Measurements from ENCODE around the gene C2CD2.

DNA sequence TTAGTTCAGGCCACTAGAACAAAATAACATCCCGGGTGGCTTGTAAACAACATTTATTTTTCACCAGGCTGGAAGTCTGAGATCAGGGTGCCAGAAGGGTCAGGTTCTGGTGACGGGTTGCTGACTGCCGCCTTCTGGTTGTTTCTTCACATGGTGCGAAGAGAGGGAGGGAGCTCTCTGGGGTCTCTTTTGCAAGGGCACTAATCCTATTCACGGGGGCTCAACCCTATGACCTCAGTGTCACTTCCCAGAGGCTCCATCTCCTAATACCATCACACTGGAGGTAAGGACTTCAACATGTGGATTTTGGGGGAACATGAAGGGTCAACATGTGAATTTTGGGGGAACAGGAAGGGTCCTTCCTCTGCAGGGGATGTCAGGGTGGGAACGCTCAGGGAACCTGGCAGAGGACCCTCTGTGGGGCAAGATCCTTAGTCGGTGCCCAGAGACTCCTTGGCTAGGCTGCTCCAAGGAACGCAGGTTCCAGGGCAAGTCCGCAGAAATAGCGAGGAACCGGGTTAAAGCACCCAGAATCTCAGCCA lies 8.7 kb upstream of the C2CD2 start:
- TF ChIP-seq JUNB (IDR thresholded peaks at IDR 0.05; ENCODE audit: unreplicated experiment) (no peak), EZH2 (IDR thresholded peaks at IDR 0.05; ENCODE audit: low read depth, unreplicated experiment) (no peak), POLR2AphosphoS5 (IDR thresholded peaks at IDR 0.05; ENCODE audit: low read depth) (no peak), EZH2phosphoT487 (IDR thresholded peaks at IDR 0.05; ENCODE audit: unreplicated experiment) (no peak), STAT1 (IDR thresholded peaks at IDR 0.05; ENCODE audit: unreplicated experiment) (no peak), ZNF331 (CRISPR knock-in tag; IDR thresholded peaks at IDR 0.05; ENCODE audit: low read depth) (no peak), CREB1 (CRISPR knock-in tag; IDR thresholded peaks at IDR 0.05; ENCODE audit: low read depth) (no peak), NANOG (IDR thresholded peaks at IDR 0.05; ENCODE audit: borderline replicate concordance) (no peak), ZNF114 (CRISPR knock-in tag; IDR thresholded peaks at IDR 0.05) (no peak)
- TF ChIP-seq, protein P1, sequence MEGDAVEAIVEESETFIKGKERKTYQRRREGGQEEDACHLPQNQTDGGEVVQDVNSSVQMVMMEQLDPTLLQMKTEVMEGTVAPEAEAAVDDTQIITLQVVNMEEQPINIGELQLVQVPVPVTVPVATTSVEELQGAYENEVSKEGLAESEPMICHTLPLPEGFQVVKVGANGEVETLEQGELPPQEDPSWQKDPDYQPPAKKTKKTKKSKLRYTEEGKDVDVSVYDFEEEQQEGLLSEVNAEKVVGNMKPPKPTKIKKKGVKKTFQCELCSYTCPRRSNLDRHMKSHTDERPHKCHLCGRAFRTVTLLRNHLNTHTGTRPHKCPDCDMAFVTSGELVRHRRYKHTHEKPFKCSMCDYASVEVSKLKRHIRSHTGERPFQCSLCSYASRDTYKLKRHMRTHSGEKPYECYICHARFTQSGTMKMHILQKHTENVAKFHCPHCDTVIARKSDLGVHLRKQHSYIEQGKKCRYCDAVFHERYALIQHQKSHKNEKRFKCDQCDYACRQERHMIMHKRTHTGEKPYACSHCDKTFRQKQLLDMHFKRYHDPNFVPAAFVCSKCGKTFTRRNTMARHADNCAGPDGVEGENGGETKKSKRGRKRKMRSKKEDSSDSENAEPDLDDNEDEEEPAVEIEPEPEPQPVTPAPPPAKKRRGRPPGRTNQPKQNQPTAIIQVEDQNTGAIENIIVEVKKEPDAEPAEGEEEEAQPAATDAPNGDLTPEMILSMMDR (conservative IDR thresholded peaks at IDR 0.05; ENCODE audit: low read depth in 2 of 2), result no peak; a peak in 1 of 4 replicates
- TF ChIP-seq, protein P2, sequence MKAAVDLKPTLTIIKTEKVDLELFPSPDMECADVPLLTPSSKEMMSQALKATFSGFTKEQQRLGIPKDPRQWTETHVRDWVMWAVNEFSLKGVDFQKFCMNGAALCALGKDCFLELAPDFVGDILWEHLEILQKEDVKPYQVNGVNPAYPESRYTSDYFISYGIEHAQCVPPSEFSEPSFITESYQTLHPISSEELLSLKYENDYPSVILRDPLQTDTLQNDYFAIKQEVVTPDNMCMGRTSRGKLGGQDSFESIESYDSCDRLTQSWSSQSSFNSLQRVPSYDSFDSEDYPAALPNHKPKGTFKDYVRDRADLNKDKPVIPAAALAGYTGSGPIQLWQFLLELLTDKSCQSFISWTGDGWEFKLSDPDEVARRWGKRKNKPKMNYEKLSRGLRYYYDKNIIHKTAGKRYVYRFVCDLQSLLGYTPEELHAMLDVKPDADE (IDR thresholded peaks at IDR 0.05), result no peak
- TF ChIP-seq, protein P3, sequence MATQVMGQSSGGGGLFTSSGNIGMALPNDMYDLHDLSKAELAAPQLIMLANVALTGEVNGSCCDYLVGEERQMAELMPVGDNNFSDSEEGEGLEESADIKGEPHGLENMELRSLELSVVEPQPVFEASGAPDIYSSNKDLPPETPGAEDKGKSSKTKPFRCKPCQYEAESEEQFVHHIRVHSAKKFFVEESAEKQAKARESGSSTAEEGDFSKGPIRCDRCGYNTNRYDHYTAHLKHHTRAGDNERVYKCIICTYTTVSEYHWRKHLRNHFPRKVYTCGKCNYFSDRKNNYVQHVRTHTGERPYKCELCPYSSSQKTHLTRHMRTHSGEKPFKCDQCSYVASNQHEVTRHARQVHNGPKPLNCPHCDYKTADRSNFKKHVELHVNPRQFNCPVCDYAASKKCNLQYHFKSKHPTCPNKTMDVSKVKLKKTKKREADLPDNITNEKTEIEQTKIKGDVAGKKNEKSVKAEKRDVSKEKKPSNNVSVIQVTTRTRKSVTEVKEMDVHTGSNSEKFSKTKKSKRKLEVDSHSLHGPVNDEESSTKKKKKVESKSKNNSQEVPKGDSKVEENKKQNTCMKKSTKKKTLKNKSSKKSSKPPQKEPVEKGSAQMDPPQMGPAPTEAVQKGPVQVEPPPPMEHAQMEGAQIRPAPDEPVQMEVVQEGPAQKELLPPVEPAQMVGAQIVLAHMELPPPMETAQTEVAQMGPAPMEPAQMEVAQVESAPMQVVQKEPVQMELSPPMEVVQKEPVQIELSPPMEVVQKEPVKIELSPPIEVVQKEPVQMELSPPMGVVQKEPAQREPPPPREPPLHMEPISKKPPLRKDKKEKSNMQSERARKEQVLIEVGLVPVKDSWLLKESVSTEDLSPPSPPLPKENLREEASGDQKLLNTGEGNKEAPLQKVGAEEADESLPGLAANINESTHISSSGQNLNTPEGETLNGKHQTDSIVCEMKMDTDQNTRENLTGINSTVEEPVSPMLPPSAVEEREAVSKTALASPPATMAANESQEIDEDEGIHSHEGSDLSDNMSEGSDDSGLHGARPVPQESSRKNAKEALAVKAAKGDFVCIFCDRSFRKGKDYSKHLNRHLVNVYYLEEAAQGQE (IDR thresholded peaks at IDR 0.05; ENCODE audit: unreplicated experiment), result no peak
- TF ChIP-seq, protein P4, sequence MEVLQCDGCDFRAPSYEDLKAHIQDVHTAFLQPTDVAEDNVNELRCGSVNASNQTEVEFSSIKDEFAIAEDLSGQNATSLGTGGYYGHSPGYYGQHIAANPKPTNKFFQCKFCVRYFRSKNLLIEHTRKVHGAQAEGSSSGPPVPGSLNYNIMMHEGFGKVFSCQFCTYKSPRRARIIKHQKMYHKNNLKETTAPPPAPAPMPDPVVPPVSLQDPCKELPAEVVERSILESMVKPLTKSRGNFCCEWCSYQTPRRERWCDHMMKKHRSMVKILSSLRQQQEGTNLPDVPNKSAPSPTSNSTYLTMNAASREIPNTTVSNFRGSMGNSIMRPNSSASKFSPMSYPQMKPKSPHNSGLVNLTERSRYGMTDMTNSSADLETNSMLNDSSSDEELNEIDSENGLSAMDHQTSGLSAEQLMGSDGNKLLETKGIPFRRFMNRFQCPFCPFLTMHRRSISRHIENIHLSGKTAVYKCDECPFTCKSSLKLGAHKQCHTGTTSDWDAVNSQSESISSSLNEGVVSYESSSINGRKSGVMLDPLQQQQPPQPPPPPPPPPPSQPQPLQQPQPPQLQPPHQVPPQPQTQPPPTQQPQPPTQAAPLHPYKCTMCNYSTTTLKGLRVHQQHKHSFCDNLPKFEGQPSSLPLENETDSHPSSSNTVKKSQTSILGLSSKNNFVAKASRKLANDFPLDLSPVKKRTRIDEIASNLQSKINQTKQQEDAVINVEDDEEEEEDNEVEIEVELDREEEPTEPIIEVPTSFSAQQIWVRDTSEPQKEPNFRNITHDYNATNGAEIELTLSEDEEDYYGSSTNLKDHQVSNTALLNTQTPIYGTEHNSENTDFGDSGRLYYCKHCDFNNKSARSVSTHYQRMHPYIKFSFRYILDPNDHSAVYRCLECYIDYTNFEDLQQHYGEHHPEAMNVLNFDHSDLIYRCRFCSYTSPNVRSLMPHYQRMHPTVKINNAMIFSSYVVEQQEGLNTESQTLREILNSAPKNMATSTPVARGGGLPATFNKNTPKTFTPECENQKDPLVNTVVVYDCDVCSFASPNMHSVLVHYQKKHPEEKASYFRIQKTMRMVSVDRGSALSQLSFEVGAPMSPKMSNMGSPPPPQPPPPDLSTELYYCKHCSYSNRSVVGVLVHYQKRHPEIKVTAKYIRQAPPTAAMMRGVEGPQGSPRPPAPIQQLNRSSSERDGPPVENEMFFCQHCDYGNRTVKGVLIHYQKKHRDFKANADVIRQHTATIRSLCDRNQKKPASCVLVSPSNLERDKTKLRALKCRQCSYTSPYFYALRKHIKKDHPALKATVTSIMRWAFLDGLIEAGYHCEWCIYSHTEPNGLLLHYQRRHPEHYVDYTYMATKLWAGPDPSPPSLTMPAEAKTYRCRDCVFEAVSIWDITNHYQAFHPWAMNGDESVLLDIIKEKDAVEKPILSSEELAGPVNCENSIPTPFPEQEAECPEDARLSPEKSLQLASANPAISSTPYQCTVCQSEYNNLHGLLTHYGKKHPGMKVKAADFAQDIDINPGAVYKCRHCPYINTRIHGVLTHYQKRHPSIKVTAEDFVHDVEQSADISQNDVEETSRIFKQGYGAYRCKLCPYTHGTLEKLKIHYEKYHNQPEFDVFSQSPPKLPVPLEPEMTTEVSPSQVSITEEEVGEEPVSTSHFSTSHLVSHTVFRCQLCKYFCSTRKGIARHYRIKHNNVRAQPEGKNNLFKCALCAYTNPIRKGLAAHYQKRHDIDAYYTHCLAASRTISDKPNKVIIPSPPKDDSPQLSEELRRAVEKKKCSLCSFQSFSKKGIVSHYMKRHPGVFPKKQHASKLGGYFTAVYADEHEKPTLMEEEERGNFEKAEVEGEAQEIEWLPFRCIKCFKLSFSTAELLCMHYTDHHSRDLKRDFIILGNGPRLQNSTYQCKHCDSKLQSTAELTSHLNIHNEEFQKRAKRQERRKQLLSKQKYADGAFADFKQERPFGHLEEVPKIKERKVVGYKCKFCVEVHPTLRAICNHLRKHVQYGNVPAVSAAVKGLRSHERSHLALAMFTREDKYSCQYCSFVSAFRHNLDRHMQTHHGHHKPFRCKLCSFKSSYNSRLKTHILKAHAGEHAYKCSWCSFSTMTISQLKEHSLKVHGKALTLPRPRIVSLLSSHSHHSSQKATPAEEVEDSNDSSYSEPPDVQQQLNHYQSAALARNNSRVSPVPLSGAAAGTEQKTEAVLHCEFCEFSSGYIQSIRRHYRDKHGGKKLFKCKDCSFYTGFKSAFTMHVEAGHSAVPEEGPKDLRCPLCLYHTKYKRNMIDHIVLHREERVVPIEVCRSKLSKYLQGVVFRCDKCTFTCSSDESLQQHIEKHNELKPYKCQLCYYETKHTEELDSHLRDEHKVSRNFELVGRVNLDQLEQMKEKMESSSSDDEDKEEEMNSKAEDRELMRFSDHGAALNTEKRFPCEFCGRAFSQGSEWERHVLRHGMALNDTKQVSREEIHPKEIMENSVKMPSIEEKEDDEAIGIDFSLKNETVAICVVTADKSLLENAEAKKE (CRISPR knock-in tag; IDR thresholded peaks at IDR 0.05), result no peak
